Right lobe of liver (tissue), 4 donors: Measurements from ENCODE around the gene PAFAH2.

Source experiments
- POLR2A ChIP-seq: fragments of 450-650 bp; IDR thresholded peaks from one replicate; pipeline ENCODE4 v1.6.1; 2017; ENCODE audit warnings: antibody characterized with exemption, mild to moderate bottlenecking
- TF ChIP-seq, protein P1 (sequence below), 4 donors: fragments of 200-600 bp in 3 of 4; fragments of 450-650 bp in 1 of 4; IDR thresholded peaks; one replicate each; pipeline versions ENCODE4 v1.5.1 to v1.8.0; 2016 to 2022; ENCODE audit warnings: antibody characterized with exemption in 4 of 4, mild to moderate bottlenecking in 2 of 4
- donor health status: DM: no; HTN: no; CAD: no.
- donor health status: DM: no; HTN: no; CAD: no.
- donor health status: DM: no; HTN: yes; CAD: no.

DNA sequence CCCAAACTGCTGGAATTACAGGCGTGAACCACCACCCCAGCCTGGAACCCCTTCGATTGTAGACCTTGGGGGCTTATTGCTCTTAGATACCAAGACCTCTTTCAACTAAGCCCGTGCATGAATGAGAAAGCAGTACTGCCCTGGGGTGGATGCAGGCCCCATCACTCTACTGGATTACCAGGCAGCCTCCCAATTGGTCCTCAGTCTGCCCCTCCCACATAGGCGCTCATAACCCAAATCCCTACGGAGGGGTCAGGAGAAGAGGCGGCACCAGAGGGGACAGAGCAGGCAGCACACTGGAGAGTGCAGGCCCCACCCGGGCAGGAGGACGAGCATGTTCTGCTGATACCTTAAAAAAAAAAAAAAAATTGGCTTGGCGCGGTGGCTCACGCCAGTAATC is 79.2 kb downstream of the PAFAH2 start:
- TF ChIP-seq, protein P1, sequence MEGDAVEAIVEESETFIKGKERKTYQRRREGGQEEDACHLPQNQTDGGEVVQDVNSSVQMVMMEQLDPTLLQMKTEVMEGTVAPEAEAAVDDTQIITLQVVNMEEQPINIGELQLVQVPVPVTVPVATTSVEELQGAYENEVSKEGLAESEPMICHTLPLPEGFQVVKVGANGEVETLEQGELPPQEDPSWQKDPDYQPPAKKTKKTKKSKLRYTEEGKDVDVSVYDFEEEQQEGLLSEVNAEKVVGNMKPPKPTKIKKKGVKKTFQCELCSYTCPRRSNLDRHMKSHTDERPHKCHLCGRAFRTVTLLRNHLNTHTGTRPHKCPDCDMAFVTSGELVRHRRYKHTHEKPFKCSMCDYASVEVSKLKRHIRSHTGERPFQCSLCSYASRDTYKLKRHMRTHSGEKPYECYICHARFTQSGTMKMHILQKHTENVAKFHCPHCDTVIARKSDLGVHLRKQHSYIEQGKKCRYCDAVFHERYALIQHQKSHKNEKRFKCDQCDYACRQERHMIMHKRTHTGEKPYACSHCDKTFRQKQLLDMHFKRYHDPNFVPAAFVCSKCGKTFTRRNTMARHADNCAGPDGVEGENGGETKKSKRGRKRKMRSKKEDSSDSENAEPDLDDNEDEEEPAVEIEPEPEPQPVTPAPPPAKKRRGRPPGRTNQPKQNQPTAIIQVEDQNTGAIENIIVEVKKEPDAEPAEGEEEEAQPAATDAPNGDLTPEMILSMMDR (IDR thresholded peaks at IDR 0.05) = no peak
- no peak for TF ChIP-seq POLR2A
